ELF-1 (cell line): Measurements from ENCODE around the gene AKT3.

ENCODE experiments used
- DNase-seq: peaks from one replicate; pipeline ENCODE4 v3.0.0-alpha.2; 2016; ENCODE audit warnings: low read depth, low spot score

AKT3 gene

GRCh38 chr1:243508943-243509342, 341.1 kb downstream of the AKT3 start:
- DNase-seq = no peak

- DNase-seq = no peak
Observed at GRCh38 chr1:243508303-243508713, 341.7 kb downstream of the AKT3 start.

GRCh38 chr1:243507672-243508302, 342.3 kb downstream of the AKT3 start:
- DNase-seq = no peak

GRCh38 chr1:243507001-243507671, 342.9 kb downstream of the AKT3 start:
- no peak for DNase-seq

- DNase-seq = no peak
Observed at GRCh38 chr1:243505986-243506689, 343.9 kb downstream of the AKT3 start.

DNA sequence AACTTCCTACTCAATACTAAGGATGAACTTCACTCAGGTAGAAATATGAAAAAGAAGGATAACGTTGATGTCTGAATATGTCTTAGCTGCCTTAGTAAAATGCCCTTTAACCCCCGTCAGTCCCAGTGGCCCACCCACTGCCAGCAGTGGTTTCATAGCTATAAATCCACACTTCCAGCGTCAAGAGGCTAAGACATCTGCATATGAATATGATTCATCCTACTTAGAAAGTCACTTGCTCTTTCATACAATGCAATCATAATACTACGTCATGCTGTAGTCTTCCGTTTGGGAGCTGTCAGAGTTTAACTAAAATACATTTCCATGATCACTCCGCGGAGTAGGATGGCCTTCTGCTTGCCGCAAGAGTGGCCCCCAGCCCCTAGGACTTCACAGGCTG, 346.9 kb downstream of the AKT3 start:
- DNase-seq = no peak

DNA sequence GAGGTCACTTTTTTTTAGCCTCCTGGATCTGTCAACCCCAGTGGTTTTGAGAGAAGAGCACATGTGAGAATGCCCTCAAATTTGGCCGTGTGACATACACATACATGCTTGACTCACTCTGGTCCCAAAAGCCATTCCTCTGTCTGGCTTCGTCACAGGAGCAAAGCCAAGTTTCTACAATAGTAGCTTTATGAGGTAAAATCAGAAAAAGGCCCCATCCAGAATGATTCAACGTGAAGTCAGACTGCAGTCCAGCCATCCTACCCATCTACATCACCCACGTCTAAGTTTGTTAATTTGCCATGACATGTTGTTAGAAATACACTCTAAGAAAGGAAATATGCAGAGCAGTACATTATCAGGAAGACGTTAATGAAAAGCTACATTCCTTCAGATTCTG, 349.0 kb downstream of the AKT3 start:
- no peak for DNase-seq

- DNase-seq = no peak
Observed at GRCh38 chr1:243500512-243500911, 349.5 kb downstream of the AKT3 start.

GRCh38 chr1:243499711-243500110, 350.3 kb downstream of the AKT3 start:
- DNase-seq = no peak

- no peak for DNase-seq
Observed at GRCh38 chr1:243499248-243499647, 350.8 kb downstream of the AKT3 start.

- no peak for DNase-seq
Observed at GRCh38 chr1:243497939-243498681, 351.9 kb downstream of the AKT3 start.

- DNase-seq = no peak
Observed at GRCh38 chr1:243496806-243497205, 353.2 kb downstream of the AKT3 start.

DNA sequence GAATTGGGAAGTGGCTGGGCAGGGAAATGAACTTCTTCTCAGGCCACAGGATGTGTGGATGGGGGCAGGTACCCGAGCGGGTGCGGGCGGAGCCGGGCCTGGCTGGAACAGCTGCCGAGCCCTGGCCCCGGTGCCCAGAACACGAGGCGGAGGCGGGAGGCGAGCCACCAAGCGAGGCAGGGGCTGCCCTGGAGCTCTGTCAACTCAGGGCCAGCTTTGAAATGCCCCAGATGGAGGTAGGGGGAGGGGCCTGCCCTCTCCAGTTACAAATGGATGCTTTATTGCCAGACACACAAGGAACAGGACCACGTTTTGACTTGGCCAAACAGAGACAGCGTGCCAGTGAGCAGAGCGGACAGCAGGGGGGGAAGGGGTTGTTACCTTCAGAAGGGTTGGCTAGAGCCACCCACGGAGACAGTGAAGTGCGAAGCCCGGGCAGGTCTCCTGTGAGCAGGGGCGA, 353.8 kb downstream of the AKT3 start:
- DNase-seq = peak; percentile 73

GRCh38 chr1:243495442-243496186, 354.4 kb downstream of the AKT3 start:
- DNase-seq = no peak

DNA sequence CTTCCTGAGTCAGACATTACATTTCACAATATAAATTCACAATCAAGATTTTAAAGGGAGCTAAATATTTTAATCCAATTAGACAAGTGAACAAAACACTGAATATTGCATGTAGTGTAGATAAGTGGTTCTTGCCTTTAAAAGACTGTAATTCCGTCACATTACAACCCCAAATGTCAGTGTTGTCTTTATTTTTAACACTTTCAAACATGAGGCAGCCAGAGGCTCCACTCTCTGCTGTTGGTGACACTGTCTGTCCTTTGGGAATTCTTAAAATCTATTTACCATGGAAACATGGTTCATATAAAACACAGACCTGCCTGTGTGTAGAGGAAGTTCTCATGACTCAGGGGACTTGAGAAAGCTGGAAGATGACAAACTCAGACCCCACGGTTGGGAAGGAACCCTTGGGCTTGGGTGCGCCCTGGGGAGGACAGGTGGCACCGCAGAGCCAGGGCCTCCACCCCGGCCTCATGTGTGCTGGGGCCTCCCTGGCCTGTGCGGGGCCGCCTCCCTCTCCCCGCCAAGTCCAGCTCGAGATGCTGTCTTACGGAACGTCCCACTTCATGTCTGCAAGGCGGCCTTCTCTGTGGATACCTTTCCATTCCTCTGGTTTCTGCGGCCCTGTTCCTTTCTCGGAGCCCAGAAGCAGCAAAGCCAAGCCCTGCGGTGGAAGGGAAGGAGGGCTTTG, 355.2 kb downstream of the AKT3 start:
- DNase-seq = no peak

DNA sequence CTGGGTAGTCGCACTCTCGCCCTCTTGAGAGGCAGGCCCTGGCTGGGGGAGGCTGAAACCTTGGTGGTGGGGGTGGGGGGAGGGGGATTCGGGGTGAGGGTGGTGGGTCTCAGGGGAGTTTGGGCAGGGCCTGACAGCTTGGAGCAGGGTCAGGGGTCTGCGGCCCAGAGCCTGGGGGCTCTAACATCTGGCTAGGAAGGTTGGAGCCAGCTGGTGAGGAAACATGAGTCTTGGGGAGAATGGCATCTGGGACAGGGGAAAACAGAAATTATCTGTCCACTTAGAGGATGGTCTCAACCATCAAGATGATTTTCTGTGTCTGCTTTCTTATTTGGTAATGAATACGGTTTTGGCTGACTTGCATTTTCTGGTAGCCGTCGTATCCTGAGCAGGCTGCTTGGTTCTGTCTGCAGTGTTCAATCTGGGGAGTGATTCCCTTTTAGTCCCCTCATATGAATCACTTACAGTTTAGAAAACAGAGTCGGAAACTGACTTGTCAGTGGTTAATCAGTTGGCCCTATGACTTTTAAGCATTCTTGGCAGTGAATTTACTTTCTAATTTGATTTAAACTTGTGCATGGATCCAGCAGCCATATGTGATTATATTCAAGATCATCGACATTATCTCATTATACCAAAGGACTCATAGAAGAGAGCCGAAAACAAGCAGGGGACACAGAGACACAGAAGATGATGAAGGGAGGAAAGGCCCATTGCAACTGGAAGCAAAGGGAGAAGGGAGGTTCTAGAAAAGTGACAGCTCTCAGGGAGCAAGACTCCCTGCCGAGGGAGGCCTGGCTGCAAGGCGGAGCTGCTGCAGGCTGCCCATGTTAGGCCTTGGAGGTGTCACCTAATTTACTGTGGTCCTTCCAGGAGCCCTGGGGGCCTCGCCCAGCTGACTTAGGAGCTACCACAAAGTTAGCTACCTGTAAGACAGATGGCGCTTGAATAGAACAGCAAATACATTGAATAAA, 356.6 kb downstream of the AKT3 start:
- no peak for DNase-seq

- DNase-seq = no peak
Observed at GRCh38 chr1:243490748-243491686, 359.0 kb downstream of the AKT3 start.
